ENCODE data around the gene ARHGAP33.

The ARHGAP33 gene

GRCh38 chr19:35752746-35753350 is 22.5 kb upstream of the ARHGAP33 start:
- no peak overlapping the region for H3K9ac ChIP-seq (ENCODE audit: low read depth, low read length)
- no peaks in the 10 kb centered on the region for H3K9me3 ChIP-seq (ENCODE audit: insufficient read depth, low read depth, low read length)
- peaks cover 3% of the 10 kb centered on the region; the same call in 1 of the 2 replicates for H3K4me1 ChIP-seq (ENCODE audit: insufficient read depth, low read length)
- no peak overlapping the region for H3K27ac ChIP-seq (ENCODE audit: low read length)
- no peaks in the 10 kb centered on the region for H3K36me3 ChIP-seq (ENCODE audit: insufficient read depth, low read depth, low read length)
- H3K27me3 ChIP-seq (ENCODE audit: insufficient read depth, low read length) = peaks cover 17% of the 10 kb centered on the region; the same call in 1 of the 2 replicates
- no peak overlapping the region for H3K4me3 ChIP-seq (ENCODE audit: low read length)

GRCh38 chr19:35753634-35754369 is 21.6 kb upstream of the ARHGAP33 start:
- Histone ChIP-seq H3K4me3 (ENCODE audit: low read length) (no peak overlapping the region), H3K9me3 (ENCODE audit: insufficient read depth, low read depth, low read length) (no peaks in the 10 kb centered on the region), H3K4me1 (ENCODE audit: insufficient read depth, low read length) (peaks cover 3% of the 10 kb centered on the region; the same call in 1 of the 2 replicates), H3K9ac (ENCODE audit: low read depth, low read length) (no peak overlapping the region), H3K36me3 (ENCODE audit: insufficient read depth, low read depth, low read length) (no peaks in the 10 kb centered on the region), H3K27ac (ENCODE audit: low read length) (no peak overlapping the region), H3K27me3 (ENCODE audit: insufficient read depth, low read length) (peaks cover 17% of the 10 kb centered on the region; the same call in 1 of the 2 replicates)

- H3K9ac ChIP-seq (ENCODE audit: low read depth, low read length) = no peak overlapping the region
Observed at GRCh38 chr19:35754370-35755130, 20.8 kb upstream of the ARHGAP33 start.

GRCh38 chr19:35755131-35755549 is 20.2 kb upstream of the ARHGAP33 start:
- Histone ChIP-seq H3K9me3 (ENCODE audit: insufficient read depth, low read depth, low read length) (no peaks in the 10 kb centered on the region), H3K4me3 (ENCODE audit: low read length) (peak overlapping the region; percentile 100; the same call in 1 of the 2 replicates), H3K36me3 (ENCODE audit: insufficient read depth, low read depth, low read length) (peaks cover 6% of the 10 kb centered on the region; the same call in 1 of the 2 replicates), H3K9ac (ENCODE audit: low read depth, low read length) (no peak overlapping the region; the same call in 1 of the 2 replicates), H3K27ac (ENCODE audit: low read length) (no peak overlapping the region), H3K4me1 (ENCODE audit: insufficient read depth, low read length) (peaks cover 3% of the 10 kb centered on the region; the same call in 1 of the 2 replicates), H3K27me3 (ENCODE audit: insufficient read depth, low read length) (peaks cover 17% of the 10 kb centered on the region; the same call in 1 of the 2 replicates)

More at GRCh38 chr19:35754370-35755130, 20.8 kb upstream of the ARHGAP33 start:
- Histone ChIP-seq H3K27me3 (ENCODE audit: insufficient read depth, low read length) (peaks cover 17% of the 10 kb centered on the region; the same call in 1 of the 2 replicates), H3K4me1 (ENCODE audit: insufficient read depth, low read length) (peaks cover 3% of the 10 kb centered on the region; the same call in 1 of the 2 replicates), H3K9me3 (ENCODE audit: insufficient read depth, low read depth, low read length) (no peaks in the 10 kb centered on the region), H3K27ac (ENCODE audit: low read length) (no peak overlapping the region), H3K4me3 (ENCODE audit: low read length) (no peak overlapping the region), H3K36me3 (ENCODE audit: insufficient read depth, low read depth, low read length) (0 out of 2 replicates have a peak, but pooled peaks cover under 1% of the 10 kb centered on the region)

GRCh38 chr19:35755550-35756376 is 19.6 kb upstream of the ARHGAP33 start:
- peaks cover 3% of the 10 kb centered on the region; the same call in 1 of the 2 replicates for H3K4me1 ChIP-seq (ENCODE audit: insufficient read depth, low read length)
- no peak overlapping the region; the same call in 1 of the 2 replicates for H3K9ac ChIP-seq (ENCODE audit: low read depth, low read length)
- no peaks in the 10 kb centered on the region for H3K9me3 ChIP-seq (ENCODE audit: insufficient read depth, low read depth, low read length)
- H3K27ac ChIP-seq (ENCODE audit: low read length) = no peak overlapping the region
- H3K27me3 ChIP-seq (ENCODE audit: insufficient read depth, low read length) = peaks cover 17% of the 10 kb centered on the region; the same call in 1 of the 2 replicates
- H3K36me3 ChIP-seq (ENCODE audit: insufficient read depth, low read depth, low read length) = peaks cover 12% of the 10 kb centered on the region; the same call in 1 of the 2 replicates
- peak overlapping the region; percentile 100; the same call in 1 of the 2 replicates for H3K4me3 ChIP-seq (ENCODE audit: low read length)

GRCh38 chr19:35756377-35757230 is 18.8 kb upstream of the ARHGAP33 start, which contains the start of gene HSPB6:
Gene HSPB6, minus strand, starts transcription at chr19:35757029. Its CDS starts 21 bp downstream, at chr19:35757008.
- peaks cover 14% of the 10 kb centered on the region; the same call in 1 of the 2 replicates for H3K36me3 ChIP-seq (ENCODE audit: insufficient read depth, low read depth, low read length)
- H3K27me3 ChIP-seq (ENCODE audit: insufficient read depth, low read length) = peaks cover 17% of the 10 kb centered on the region; the same call in 1 of the 2 replicates
- no peak within 1 kb of the TSS for H3K27ac ChIP-seq (ENCODE audit: low read length)

GRCh38 chr19:35757231-35757748 is 18.1 kb upstream of the ARHGAP33 start:
- Histone ChIP-seq H3K4me1 (ENCODE audit: insufficient read depth, low read length) (peaks cover 3% of the 10 kb centered on the region; the same call in 1 of the 2 replicates), H3K36me3 (ENCODE audit: insufficient read depth, low read depth, low read length) (peaks cover 20% of the 10 kb centered on the region), H3K9me3 (ENCODE audit: insufficient read depth, low read depth, low read length) (no peaks in the 10 kb centered on the region), H3K4me3 (ENCODE audit: low read length) (peak overlapping the region; percentile 100), H3K27ac (ENCODE audit: low read length) (no peak overlapping the region), H3K9ac (ENCODE audit: low read depth, low read length) (peak overlapping the region; percentile 72; the same call in 1 of the 2 replicates), H3K27me3 (ENCODE audit: insufficient read depth, low read length) (peaks cover 17% of the 10 kb centered on the region; the same call in 1 of the 2 replicates)

More at GRCh38 chr19:35756377-35757230, 18.8 kb upstream of the ARHGAP33 start, which contains the start of gene HSPB6:
- Histone ChIP-seq H3K9ac (ENCODE audit: low read depth, low read length) (peak within 1 kb of the TSS; percentile 72; the same call in 1 of the 2 replicates), H3K4me3 (ENCODE audit: low read length) (peak within 1 kb of the TSS; percentile 100), H3K4me1 (ENCODE audit: insufficient read depth, low read length) (peaks cover 3% of the 10 kb centered on the region; the same call in 1 of the 2 replicates), H3K9me3 (ENCODE audit: insufficient read depth, low read depth, low read length) (no peaks in the 10 kb centered on the region)

- Histone ChIP-seq H3K27ac (ENCODE audit: low read length) (peak within 1 kb of the TSS; percentile 99), H3K4me1 (ENCODE audit: insufficient read depth, low read length) (peaks cover 3% of the 10 kb centered on the region; the same call in 1 of the 2 replicates), H3K9ac (ENCODE audit: low read depth, low read length) (peak within 1 kb of the TSS; percentile 97), H3K36me3 (ENCODE audit: insufficient read depth, low read depth, low read length) (peaks cover 22% of the 10 kb centered on the region), H3K4me3 (ENCODE audit: low read length) (peak within 1 kb of the TSS; percentile 100), H3K27me3 (ENCODE audit: insufficient read depth, low read length) (peaks cover 17% of the 10 kb centered on the region; the same call in 1 of the 2 replicates), H3K9me3 (ENCODE audit: insufficient read depth, low read depth, low read length) (no peaks in the 10 kb centered on the region)
Observed at GRCh38 chr19:35757749-35758608, 17.4 kb upstream of the ARHGAP33 start, which contains the start of gene PROSER3. Gene PROSER3, plus strand, starts transcription at chr19:35758176. Its CDS starts 40 bp downstream, at chr19:35758216.

- peaks cover 3% of the 10 kb centered on the region; the same call in 1 of the 2 replicates for H3K4me1 ChIP-seq (ENCODE audit: insufficient read depth, low read length)
- no peak overlapping the region for H3K9ac ChIP-seq (ENCODE audit: low read depth, low read length)
- no peak overlapping the region for H3K27ac ChIP-seq (ENCODE audit: low read length)
- peaks cover 16% of the 10 kb centered on the region; the same call in 1 of the 2 replicates for H3K27me3 ChIP-seq (ENCODE audit: insufficient read depth, low read length)
- no peaks in the 10 kb centered on the region for H3K9me3 ChIP-seq (ENCODE audit: insufficient read depth, low read depth, low read length)
- peaks cover 24% of the 10 kb centered on the region for H3K36me3 ChIP-seq (ENCODE audit: insufficient read depth, low read depth, low read length)
- H3K4me3 ChIP-seq (ENCODE audit: low read length) = no peak overlapping the region
Observed at GRCh38 chr19:35759697-35760096, 15.7 kb upstream of the ARHGAP33 start.
